CD4-positive, alpha-beta T cell treated with Interleukin-21 for 1 hour (primary cell): ENCODE results near the gene PMFBP1.

Experiments
- DNase-seq: peaks from one replicate; pipeline ENCODE4 v3.0.0-alpha.2; 2020

PMFBP1 gene, protein sequence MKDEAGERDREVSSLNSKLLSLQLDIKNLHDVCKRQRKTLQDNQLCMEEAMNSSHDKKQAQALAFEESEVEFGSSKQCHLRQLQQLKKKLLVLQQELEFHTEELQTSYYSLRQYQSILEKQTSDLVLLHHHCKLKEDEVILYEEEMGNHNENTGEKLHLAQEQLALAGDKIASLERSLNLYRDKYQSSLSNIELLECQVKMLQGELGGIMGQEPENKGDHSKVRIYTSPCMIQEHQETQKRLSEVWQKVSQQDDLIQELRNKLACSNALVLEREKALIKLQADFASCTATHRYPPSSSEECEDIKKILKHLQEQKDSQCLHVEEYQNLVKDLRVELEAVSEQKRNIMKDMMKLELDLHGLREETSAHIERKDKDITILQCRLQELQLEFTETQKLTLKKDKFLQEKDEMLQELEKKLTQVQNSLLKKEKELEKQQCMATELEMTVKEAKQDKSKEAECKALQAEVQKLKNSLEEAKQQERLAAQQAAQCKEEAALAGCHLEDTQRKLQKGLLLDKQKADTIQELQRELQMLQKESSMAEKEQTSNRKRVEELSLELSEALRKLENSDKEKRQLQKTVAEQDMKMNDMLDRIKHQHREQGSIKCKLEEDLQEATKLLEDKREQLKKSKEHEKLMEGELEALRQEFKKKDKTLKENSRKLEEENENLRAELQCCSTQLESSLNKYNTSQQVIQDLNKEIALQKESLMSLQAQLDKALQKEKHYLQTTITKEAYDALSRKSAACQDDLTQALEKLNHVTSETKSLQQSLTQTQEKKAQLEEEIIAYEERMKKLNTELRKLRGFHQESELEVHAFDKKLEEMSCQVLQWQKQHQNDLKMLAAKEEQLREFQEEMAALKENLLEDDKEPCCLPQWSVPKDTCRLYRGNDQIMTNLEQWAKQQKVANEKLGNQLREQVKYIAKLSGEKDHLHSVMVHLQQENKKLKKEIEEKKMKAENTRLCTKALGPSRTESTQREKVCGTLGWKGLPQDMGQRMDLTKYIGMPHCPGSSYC

DNA sequence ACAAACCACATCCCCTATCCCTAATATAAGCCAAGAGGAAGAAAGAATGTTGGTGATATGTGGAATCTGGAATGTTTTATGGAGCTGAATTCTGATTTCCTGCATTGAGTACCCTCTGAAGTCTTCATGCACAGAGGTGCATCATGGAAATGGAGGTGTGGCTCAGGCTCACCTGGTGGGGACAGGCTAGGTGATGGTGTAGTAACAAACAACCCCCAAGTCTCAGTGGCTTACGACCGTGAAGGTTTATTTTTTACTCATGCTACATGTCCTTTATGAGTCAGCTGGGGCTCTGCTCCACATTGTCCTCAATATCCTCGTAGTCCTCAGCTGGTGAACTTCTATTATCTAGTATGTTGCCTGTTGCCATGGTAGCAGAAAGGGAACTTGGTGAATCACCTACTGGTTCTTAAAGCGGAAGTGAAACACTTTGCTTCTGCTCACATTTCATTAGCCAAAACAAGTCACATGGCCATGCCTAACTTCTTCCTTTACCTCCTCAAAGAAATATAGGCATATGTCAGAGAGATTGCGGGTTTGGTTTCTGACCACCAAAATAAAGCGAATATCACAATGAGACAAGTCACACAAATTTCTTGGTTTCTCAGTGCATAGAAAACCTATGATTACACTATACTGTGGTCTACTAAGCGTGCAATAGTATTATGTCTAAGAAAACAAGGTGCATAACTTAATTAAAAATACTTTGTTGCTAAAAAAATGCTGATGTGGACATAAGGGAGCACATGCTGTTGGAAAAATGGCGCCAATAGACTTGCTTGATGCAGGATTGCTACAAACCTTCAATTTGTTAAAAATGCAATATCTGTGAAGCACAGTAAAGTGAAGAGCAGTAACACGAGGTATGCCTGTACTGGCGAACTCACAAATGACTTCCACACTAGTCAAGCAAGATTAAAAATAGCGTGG, at the start of gene PMFBP1:
PMFBP1 (minus strand) TSS at position 51 of the 930 bp plus-strand sequence. CDS start 947 bp downstream, outside the sequence.
- peak; percentile 47 for DNase-seq

DNA sequence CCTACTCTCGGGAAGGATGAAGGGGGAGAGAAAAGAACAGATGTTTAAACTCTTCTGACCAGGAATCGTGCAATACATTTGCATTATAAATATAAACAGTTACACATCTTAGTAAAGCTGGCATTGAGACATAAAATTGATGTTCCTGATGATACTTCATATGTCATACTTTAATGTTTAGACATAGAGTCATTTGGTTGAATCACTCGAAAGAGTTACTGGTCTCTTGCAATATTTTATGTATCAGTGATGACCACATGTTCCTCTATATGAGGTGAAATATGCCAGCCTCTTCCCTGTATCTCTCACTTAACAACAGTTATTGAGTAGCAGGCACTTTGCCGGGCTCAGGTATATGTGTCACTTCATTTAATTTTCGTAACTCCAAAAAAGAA, 49.7 kb upstream of the PMFBP1 start:
- DNase-seq = no peak

DNA sequence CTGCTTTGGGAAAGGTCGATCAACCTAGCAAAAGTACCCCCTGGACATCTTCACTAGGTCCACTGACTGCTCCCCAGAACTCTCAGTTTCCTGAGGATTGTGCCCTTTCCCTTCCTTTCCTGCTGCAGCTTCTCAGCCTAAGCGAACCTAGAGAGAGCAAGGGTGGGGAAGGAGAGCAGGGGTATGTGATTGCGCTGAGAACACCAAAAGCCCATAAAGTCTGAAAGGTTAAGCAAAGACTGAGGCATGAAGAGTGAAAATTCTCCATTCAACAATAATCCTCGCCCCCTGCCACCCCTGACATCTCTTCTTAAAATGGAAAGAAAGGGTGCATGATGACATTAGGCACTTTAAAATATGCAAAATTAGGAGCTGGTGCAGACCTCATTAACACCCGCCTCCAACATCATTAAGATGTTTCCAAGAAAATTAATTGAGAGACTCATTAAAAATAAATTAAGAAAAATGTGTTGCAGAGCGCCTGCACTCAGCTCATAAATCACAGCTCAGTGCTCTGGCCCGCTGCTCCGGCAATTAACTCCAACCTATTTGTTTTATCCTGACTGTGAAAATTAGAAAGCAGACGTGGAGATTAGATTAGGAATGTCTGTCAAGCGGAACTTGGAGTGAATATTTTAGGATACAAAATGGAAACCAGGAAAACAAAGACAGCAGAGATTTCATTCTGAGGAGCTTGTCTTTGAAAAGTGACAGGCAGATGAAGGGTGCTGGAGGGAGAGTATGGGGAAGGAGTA, 49.1 kb upstream of the PMFBP1 start:
- no peak for DNase-seq

GRCh38 chr16:72219282-72219681, 47.3 kb upstream of the PMFBP1 start:
- DNase-seq = no peak

DNA sequence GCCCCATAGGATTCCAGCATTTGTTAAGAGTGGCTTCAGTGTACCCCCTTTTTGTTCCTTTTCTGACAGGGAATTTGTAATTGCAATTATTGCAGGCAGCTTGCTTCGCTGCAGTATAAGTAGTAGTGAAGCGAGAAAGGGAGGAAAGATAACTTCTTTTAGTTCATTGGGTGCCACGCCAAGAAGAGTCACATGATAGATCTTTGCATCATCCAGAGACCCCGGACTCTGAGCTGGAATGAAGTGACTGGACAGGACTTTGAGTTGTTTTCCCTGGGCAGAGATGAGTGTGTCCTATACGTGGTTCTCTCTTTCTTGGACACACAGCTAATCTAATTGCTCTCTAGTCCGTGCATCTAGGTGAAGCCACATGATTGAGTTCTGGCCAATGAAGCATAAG, 44.8 kb upstream of the PMFBP1 start:
- no peak for DNase-seq

- DNase-seq = no peak
Measured at GRCh38 chr16:72214821-72215220, 42.9 kb upstream of the PMFBP1 start.

GRCh38 chr16:72211110-72211509, 39.2 kb upstream of the PMFBP1 start:
- DNase-seq = no peak

GRCh38 chr16:72210555-72210954, 38.6 kb upstream of the PMFBP1 start:
- no peak for DNase-seq

GRCh38 chr16:72210072-72210471, 38.1 kb upstream of the PMFBP1 start:
- DNase-seq = no peak

DNA sequence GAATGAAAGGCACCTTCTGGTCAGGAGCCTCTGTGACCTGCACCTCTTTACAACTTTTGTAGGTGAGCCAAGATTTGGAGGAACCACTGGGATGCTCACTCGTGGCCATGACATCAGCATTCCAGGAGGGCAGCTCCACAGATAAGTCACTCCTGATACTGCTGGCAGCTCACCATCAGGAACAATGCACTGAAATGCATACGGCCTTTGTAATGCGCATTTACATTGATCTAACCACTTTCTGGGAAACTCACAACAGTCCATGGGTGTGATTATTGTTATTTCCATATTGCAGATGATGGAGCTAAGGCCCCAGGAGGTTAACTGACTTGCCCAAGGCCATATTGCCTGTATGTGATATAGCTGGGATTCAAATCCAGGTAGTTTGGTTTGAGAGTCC, 34.3 kb upstream of the PMFBP1 start:
- DNase-seq = no peak

GRCh38 chr16:72203401-72203800, 31.4 kb upstream of the PMFBP1 start:
- DNase-seq = peak; percentile 36

DNA sequence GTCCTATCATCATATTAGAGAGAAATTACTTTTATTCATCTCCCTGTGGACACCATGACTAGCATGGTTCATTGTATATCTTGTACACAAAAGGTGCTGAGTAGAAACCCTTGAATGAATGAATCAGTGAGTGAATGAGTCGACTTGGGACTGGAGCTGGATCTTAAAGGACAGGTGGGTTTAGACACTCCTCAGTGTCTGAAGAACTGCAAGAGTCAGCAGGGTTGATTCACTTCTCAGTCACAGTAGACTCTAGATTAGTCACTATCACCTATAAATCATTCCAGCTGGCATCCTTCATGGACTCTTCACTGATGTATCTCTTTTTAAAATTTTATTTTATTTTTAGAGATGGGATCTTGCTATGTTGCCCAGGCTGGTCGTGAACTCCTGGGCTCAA, 30.1 kb upstream of the PMFBP1 start:
- DNase-seq = no peak

GRCh38 chr16:72201387-72201786, 29.4 kb upstream of the PMFBP1 start:
- DNase-seq = no peak

- no peak for DNase-seq
Measured at GRCh38 chr16:72199761-72200337, 27.9 kb upstream of the PMFBP1 start.

- DNase-seq = no peak
Measured at GRCh38 chr16:72198771-72199201, 26.8 kb upstream of the PMFBP1 start.

GRCh38 chr16:72198021-72198711, 26.2 kb upstream of the PMFBP1 start:
- no peak for DNase-seq

DNA sequence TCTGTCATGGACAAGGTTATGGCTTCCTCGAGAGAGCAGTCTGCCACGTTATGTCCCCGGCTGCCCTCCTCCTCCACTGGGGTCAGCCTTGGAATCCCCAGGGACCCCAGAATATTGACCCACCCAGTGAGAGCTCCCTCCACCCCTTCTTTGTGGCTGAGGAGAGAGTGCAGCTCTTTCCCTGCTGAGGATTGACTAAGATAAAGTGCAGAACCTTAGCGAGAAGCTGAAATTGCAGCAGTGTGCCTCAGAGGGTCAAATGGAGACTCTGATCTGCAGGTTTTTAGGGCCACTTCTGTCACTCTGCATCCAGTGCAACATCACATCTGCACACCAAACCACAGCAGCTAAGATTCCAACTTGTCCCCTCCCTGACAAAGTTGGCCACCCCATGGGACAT, 25.6 kb upstream of the PMFBP1 start:
- no peak for DNase-seq

DNA sequence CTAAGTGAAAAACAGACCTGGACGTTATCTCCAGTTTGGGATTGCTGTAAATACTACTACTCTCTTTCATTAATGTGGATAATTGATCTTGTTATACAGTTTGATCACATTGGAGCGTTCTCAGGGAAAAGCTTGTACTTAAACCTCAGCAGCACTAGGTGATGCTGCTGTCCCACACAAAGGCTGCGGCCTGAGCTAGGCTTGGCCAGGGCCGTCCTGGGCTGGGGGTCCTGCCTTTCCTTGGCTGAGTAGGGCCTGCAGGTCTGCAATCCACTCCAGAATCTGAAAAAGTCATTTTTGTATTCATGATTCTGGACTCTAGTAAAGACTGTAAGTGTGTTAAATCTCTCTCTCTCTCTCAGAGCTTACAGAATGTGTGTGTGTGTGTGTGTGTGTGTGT, 23.7 kb upstream of the PMFBP1 start:
- DNase-seq = no peak

DNA sequence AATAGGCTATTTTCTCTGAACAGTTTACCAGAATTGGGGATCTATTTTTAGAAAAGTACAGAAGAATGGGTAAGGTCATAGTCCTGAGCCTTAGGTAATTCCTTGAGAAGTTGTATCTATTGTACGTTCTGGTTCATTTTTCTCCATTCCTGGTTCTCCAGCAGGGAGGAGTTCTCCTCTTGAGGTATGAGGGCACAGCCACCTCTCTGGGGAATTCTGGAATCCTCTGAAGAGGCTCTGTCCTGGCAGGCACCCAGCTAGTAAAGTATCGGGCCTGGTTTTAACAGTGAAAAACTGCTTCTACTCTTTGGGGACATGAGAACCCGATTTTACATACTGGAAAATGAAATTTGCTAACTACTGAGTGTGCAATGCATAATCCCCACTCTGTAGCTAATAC, 19.6 kb upstream of the PMFBP1 start:
- no peak for DNase-seq

DNA sequence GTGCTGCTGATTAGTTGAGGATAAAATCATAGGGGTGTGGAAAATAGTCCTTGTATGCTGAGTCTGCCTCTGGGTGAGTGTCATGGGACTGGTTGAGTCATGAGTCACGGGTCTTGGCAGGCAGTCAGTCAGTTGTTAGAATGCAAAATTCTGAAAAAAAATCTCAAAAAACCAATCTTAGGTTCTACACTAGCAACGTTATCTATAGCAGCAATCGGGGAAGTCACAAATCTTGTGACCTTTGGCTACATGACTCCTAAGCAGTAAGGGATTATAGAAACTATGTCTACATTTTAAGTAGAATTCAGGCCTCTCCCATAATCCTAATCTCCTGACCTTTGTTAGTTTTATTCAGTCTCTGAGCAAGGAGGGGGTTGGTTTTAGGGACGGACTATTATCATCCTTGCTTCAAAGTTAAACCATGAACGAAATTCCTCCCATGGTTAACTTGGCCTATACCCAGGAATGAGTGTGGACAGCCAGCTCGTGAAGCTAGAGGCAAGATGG, 18.0 kb upstream of the PMFBP1 start:
- no peak for DNase-seq

GRCh38 chr16:72188541-72188940, 16.6 kb upstream of the PMFBP1 start:
- no peak for DNase-seq
